ENCODE results near the gene EVPL.

EVPL gene

GRCh38 chr17:76004750-76005262, 22.3 kb downstream of the EVPL start:
- Histone ChIP-seq H3K36me3 (ENCODE audit: insufficient read depth, low read length) (0 out of 2 replicates have a peak, but pooled peaks cover 4% of the 10 kb centered on the region), H4K20me1 (ENCODE audit: insufficient read depth, low read length) (no peaks in the 10 kb centered on the region), H3K9ac (ENCODE audit: low read depth, low read length) (no peak overlapping the region), H3K27me3 (ENCODE audit: insufficient read depth, low read length, poor library complexity) (no peaks in the 10 kb centered on the region), H3K9me3 (ENCODE audit: insufficient read depth, low read length, severe bottlenecking) (no peaks in the 10 kb centered on the region), H3K79me2 (ENCODE audit: insufficient read depth, low read length) (no peaks in the 10 kb centered on the region), H3K4me1 (ENCODE audit: insufficient read depth, low read length) (no peaks in the 10 kb centered on the region), H3K4me2 (ENCODE audit: insufficient read depth, low read length) (no peak overlapping the region), H3K27ac (ENCODE audit: low read length) (no peak overlapping the region), H2AFZ (ENCODE audit: low read depth, low read length) (no peak overlapping the region), H3K4me3 (ENCODE audit: low read depth in 1 of 2, low read length in 2 of 2) (no peak overlapping the region)
- DNase-seq = no peak
- no peak for ATAC-seq (ENCODE audit: insufficient read depth, low read depth)
- TF ChIP-seq EZH2 (IDR thresholded peaks at IDR 0.05; ENCODE audit: borderline replicate concordance, low read depth, low read length, severe bottlenecking) (no peak), CTCF (IDR thresholded peaks at IDR 0.05; ENCODE audit: borderline replicate concordance, extremely low read depth, low read length, poor library complexity, severe bottlenecking) (no peak)

GRCh38 chr17:76003915-76004314, 23.2 kb downstream of the EVPL start:
- Histone ChIP-seq H3K36me3 (ENCODE audit: insufficient read depth, low read length) (0 out of 2 replicates have a peak, but pooled peaks cover 4% of the 10 kb centered on the region), H3K4me3 (ENCODE audit: low read depth in 1 of 2, low read length in 2 of 2) (no peak overlapping the region)

GRCh38 chr17:76002100-76002499, 25.0 kb downstream of the EVPL start:
- no peaks in the 10 kb centered on the region for H4K20me1 ChIP-seq (ENCODE audit: insufficient read depth, low read length)
- ATAC-seq (ENCODE audit: insufficient read depth, low read depth) = no peak
- H3K9ac ChIP-seq (ENCODE audit: low read depth, low read length) = no peak overlapping the region
- no peak overlapping the region for H3K4me3 ChIP-seq (ENCODE audit: low read depth in 1 of 2, low read length in 2 of 2)
- no peaks in the 10 kb centered on the region for H3K9me3 ChIP-seq (ENCODE audit: insufficient read depth, low read length, severe bottlenecking)
- no peaks in the 10 kb centered on the region for H3K27me3 ChIP-seq (ENCODE audit: insufficient read depth, low read length, poor library complexity)
- no peak overlapping the region for H3K4me2 ChIP-seq (ENCODE audit: insufficient read depth, low read length)
- H3K27ac ChIP-seq (ENCODE audit: low read length) = no peak overlapping the region; the same call in 1 of the 2 replicates
- no peak overlapping the region for H2AFZ ChIP-seq (ENCODE audit: low read depth, low read length)
- DNase-seq = no peak
- no peak for TF ChIP-seq EZH2 (IDR thresholded peaks at IDR 0.05; ENCODE audit: borderline replicate concordance, low read depth, low read length, severe bottlenecking)
- no peak for TF ChIP-seq CTCF (IDR thresholded peaks at IDR 0.05; ENCODE audit: borderline replicate concordance, extremely low read depth, low read length, poor library complexity, severe bottlenecking)
- H3K79me2 ChIP-seq (ENCODE audit: insufficient read depth, low read length) = no peaks in the 10 kb centered on the region
- H3K36me3 ChIP-seq (ENCODE audit: insufficient read depth, low read length) = 0 out of 2 replicates have a peak, but pooled peaks cover 4% of the 10 kb centered on the region
- H3K4me1 ChIP-seq (ENCODE audit: insufficient read depth, low read length) = no peaks in the 10 kb centered on the region

More at GRCh38 chr17:76003915-76004314, 23.2 kb downstream of the EVPL start:
- Histone ChIP-seq H3K27me3 (ENCODE audit: insufficient read depth, low read length, poor library complexity) (no peaks in the 10 kb centered on the region), H3K27ac (ENCODE audit: low read length) (no peak overlapping the region), H3K9me3 (ENCODE audit: insufficient read depth, low read length, severe bottlenecking) (no peaks in the 10 kb centered on the region), H3K79me2 (ENCODE audit: insufficient read depth, low read length) (no peaks in the 10 kb centered on the region), H3K4me2 (ENCODE audit: insufficient read depth, low read length) (no peak overlapping the region), H3K9ac (ENCODE audit: low read depth, low read length) (no peak overlapping the region), H2AFZ (ENCODE audit: low read depth, low read length) (no peak overlapping the region), H4K20me1 (ENCODE audit: insufficient read depth, low read length) (no peaks in the 10 kb centered on the region), H3K4me1 (ENCODE audit: insufficient read depth, low read length) (no peaks in the 10 kb centered on the region)
- no peak for ATAC-seq (ENCODE audit: insufficient read depth, low read depth)
- TF ChIP-seq CTCF (IDR thresholded peaks at IDR 0.05; ENCODE audit: borderline replicate concordance, extremely low read depth, low read length, poor library complexity, severe bottlenecking) (no peak), EZH2 (IDR thresholded peaks at IDR 0.05; ENCODE audit: borderline replicate concordance, low read depth, low read length, severe bottlenecking) (no peak)
- no peak for DNase-seq

Measured in DND-41 (cell line).